K562 (cell line): ENCODE measurements around the gene KRT14. TPM values are rescaled to one million over a fixed set of nuclear protein-coding genes. Genes with fewer than 3 reads are reported as not detected.

Experiments used
- ATAC-seq: fragments of 200-7000 bp; cut with Tn5 transposase; 3 replicates; pipeline ENCODE4 v1.9.1; 2020; ENCODE audit warnings: moderate library complexity
- BruUV-seq: library from RNA; stranded (reverse); fragments of 400-500 nt; replicated peaks from 2 replicates; lab custom pipeline; 2021; lab: Mats Ljungman, UMichigan
- CTCF ChIA-PET: fragments of 300-600 bp; formaldehyde crosslinking; extraction: SDS; loops from one replicate; lab custom pipeline; 2021; ENCODE audit warnings: low intra/inter-chr PET ratio; lab: Yijun Ruan, JAX
- POLR2A ChIA-PET: fragments of 300-600, 350-650 bp; sonication (Branson Sonifier 250); formaldehyde crosslinking; extraction: SDS; loops from one replicate; lab custom pipeline; 2021; ENCODE audit warnings: antibody characterized with exemption, inconsistent platforms; lab: Yijun Ruan, JAX
- DNase-seq, 4 experiments: peaks; one replicate each; pipeline versions ENCODE4 v3.0.0 to v3.0.0-alpha.2; 2011 to 2018; ENCODE audit warnings: low spot score in 3 of 4, mixed read lengths in 3 of 4; ENCODE audit errors: extremely low read depth in 1 of 4
- FAIRE-seq: peaks from 2 replicates; lab custom pipeline; 2011; peaks lifted over from hg19 to GRCh38; lab: Jason Lieb, UNC
- H2AFZ ChIP-seq: 2 replicates; pipeline ENCODE4 v1.6.0; 2011; ENCODE audit warnings: low read depth, low read length, control low read depth, inconsistent platforms
- H3K27ac ChIP-seq: fragments of 200-600 bp; 3 replicates; pipeline ENCODE4 v1.8.0; 2011; ENCODE audit warnings: low read depth, mild to moderate bottlenecking, control low read depth, inconsistent platforms, low read length, moderate library complexity, mixed read lengths; ENCODE audit errors: extremely low read depth
- H3K27me3 ChIP-seq, 2 experiments: fragments of 300-600 bp in 1 of 2; 2 replicates in 1 of 2; 3 replicates in 1 of 2; pipeline versions ENCODE4 v1.6.0 to v1.8.0; 2011; ENCODE audit warnings: inconsistent platforms in 2 of 2, low read length in 2 of 2, mild to moderate bottlenecking in 1 of 2, mixed read lengths in 1 of 2, moderate library complexity in 1 of 2; ENCODE audit not compliant: control insufficient read depth in 2 of 2, insufficient read depth in 2 of 2
- H3K36me3 ChIP-seq: fragments of 300-600 bp; 3 replicates; pipeline ENCODE4 v1.8.0; 2011; ENCODE audit warnings: mild to moderate bottlenecking, low read length, inconsistent platforms; ENCODE audit not compliant: control insufficient read depth, insufficient read depth
- H3K4me1 ChIP-seq, 2 experiments: fragments of 200-600 bp in 1 of 2; replicated peaks in 1 of 2; 2 replicates in 1 of 2; 3 replicates in 1 of 2; pipeline versions ENCODE4 v1.5.1 to v1.8.0; 2011; ENCODE audit warnings: inconsistent platforms in 2 of 2, low read length in 2 of 2, mild to moderate bottlenecking in 1 of 2, mixed read lengths in 1 of 2, moderate library complexity in 1 of 2; ENCODE audit not compliant: control insufficient read depth in 2 of 2, insufficient read depth in 2 of 2
- H3K4me2 ChIP-seq: 2 replicates; pipeline ENCODE4 v1.6.1; 2011; ENCODE audit warnings: low read length, control low read depth, inconsistent platforms, mixed read lengths; ENCODE audit not compliant: insufficient read depth
- H3K4me3 ChIP-seq: fragments of 200-600 bp; sonication (generic), shearing (Covaris generic); 2 replicates; pipeline ENCODE4 v1.5.1; 2016; ENCODE audit warnings: control low read depth, inconsistent platforms
- H3K79me2 ChIP-seq: fragments of 200-600 bp; 3 replicates; pipeline ENCODE4 v1.8.0; 2011; ENCODE audit warnings: low read length, inconsistent platforms; ENCODE audit not compliant: control insufficient read depth, insufficient read depth
- H3K9ac ChIP-seq, 2 experiments: 2 replicates each; pipeline versions ENCODE4 v1.6.0 to v1.6.1; 2011; ENCODE audit warnings: low read depth in 2 of 2, low read length in 2 of 2, control low read depth in 1 of 2, inconsistent platforms in 1 of 2, mild to moderate bottlenecking in 1 of 2, mixed read lengths in 1 of 2; ENCODE audit not compliant: insufficient read depth in 1 of 2
- H3K9me1 ChIP-seq: one replicate; pipeline ENCODE4 v1.6.0; 2011; ENCODE audit warnings: inconsistent platforms, mild to moderate bottlenecking, low read length, moderate library complexity; ENCODE audit not compliant: control insufficient read depth, insufficient read depth
- H3K9me3 ChIP-seq: replicated peaks from 2 replicates; pipeline ENCODE4 v1.5.1; 2011; ENCODE audit warnings: low read depth, low read length, inconsistent platforms; ENCODE audit not compliant: control insufficient read depth, insufficient read depth
- H4K20me1 ChIP-seq: replicated peaks from 2 replicates; pipeline ENCODE4 v1.6.1; 2011; ENCODE audit warnings: low read length, inconsistent platforms, mixed read lengths; ENCODE audit not compliant: control insufficient read depth, insufficient read depth
- CCAR2 ChIP-seq: fragments of 200-400 bp; formaldehyde crosslinking; IDR thresholded peaks from 2 replicates; pipeline ENCODE4 v1.6.1; 2017; ENCODE audit warnings: mild to moderate bottlenecking, low read depth, low read length
- DMBX1 ChIP-seq: fragments of 250-450 bp; sonication (Bioruptor Pico); IDR thresholded peaks from 2 replicates; pipeline ENCODE4 v1.8.0; 2022; ENCODE audit warnings: inconsistent platforms, mild to moderate bottlenecking, moderate library complexity, borderline replicate concordance
- FOXM1 ChIP-seq, 2 experiments: fragments of 450-650 bp in 1 of 2; sonication (generic) in 1 of 2; formaldehyde crosslinking in 1 of 2; IDR thresholded peaks; 2 replicates each; pipeline versions ENCODE4 v1.6.1 to v1.9.0; 2017 to 2022; ENCODE audit warnings: low read depth in 2 of 2, mild to moderate bottlenecking in 2 of 2, missing genetic modification reagents in 1 of 2, moderate library complexity in 1 of 2
- GTF2F1 ChIP-seq: IDR thresholded peaks from 2 replicates; pipeline ENCODE4 v1.6.1; 2011; ENCODE audit warnings: low read depth, low read length, improper control_type of control experiment
- KAT2B ChIP-seq: IDR thresholded peaks from one replicate; pipeline ENCODE4 v1.6.1; 2012; ENCODE audit warnings: low read depth, mild to moderate bottlenecking, control low read depth, inconsistent platforms, low read length, moderate library complexity
- KHSRP ChIP-seq: fragments of 450-650 bp; IDR thresholded peaks from 2 replicates; pipeline ENCODE4 v1.6.1; 2017
- NR1H2 ChIP-seq: sonication (generic); formaldehyde crosslinking; IDR thresholded peaks from 2 replicates; pipeline ENCODE4 v1.4.0; 2020; ENCODE audit warnings: mild to moderate bottlenecking, missing genetic modification reagents
- RFX1 ChIP-seq: fragments of 450-650 bp; IDR thresholded peaks from 2 replicates; pipeline ENCODE4 v1.6.1; 2016; ENCODE audit warnings: mild to moderate bottlenecking, moderate library complexity
- ZNF408 ChIP-seq: fragments of 250-450 bp; sonication (Bioruptor Pico); IDR thresholded peaks from 2 replicates; pipeline ENCODE4 v1.4.0; 2020; ENCODE audit warnings: low read depth, mild to moderate bottlenecking, moderate library complexity
- WGBS: fragments of 100-300 bp; shearing (Covaris generic); methylation state at CpG from one replicate; pipeline ENCODE4 v1.1.6; 2016; ENCODE audit warnings: low coverage, mixed read lengths; ENCODE audit not compliant: insufficient coverage; ENCODE audit errors: missing lambda C conversion rate; 5-methylcytosine and 5-hydroxymethylcytosine counted together
- in situ Hi-C: fragments of 300-500 bp; cut with MboI; formaldehyde crosslinking; loops from 4 replicates; pipeline ENCODE4 v1.15.0; 2018; ENCODE audit warnings: inconsistent platforms, mixed read lengths
- intact Hi-C: fragments of 100-400 bp; cut with micrococcal nuclease; formaldehyde crosslinking; loops from 2 replicates; pipeline ENCODE4 v1.14.2; 2022
- polyA plus RNA-seq, 8 experiments: library from polyadenylated mRNA; depleted of rRNA in 4 of 8; stranded (reverse) in 5 of 8; unstranded in 3 of 8; fragments of >200 nt; fragmentation: Nextera tagmentation in 2 of 8; fragmentation: Illumina TruSeq in 1 of 8; extraction: Ambion mirVana in 2 of 8; extraction: Trizol in 1 of 8; gene quantifications; 2 replicates each; pipeline versions ENCODE4 v1.2.1 to v1.2.3, GENCODE V29; 2011 to 2014; ENCODE audit warnings: inconsistent platforms in 1 of 8, missing spikeins in 1 of 8
- total RNA-seq, 7 experiments: library from RNA; depleted of rRNA in 6 of 7; stranded (reverse); fragments of >200 nt in 6 of 7; fragmentation: Illumina TruSeq in 2 of 7; extraction: Trizol in 2 of 7; gene quantifications; 2 replicates each; pipeline versions ENCODE4 v1.2.1 to v1.2.3, GENCODE V29; 2011 to 2021; ENCODE audit warnings: low replicate concordance in 1 of 7

KRT14 gene
- total and polyA plus RNA-seq, 9 of the 15 experiments (the other 6 are each of a cell fraction or from before 2014, with no cell fraction given) = 0.22 TPM; not detected in 8

GRCh38 chr17:41552455-41552854 is 34.2 kb downstream of the KRT14 start:
- no peak for ATAC-seq
- POLR2A ChIA-PET = interaction anchor here (0.6 to 1.0 kb wide), 3 partner anchors 8 to 572 kb away, joined by 3 to 4 read pairs (median 3); no protein-coding TSS in a partner anchor
- in situ Hi-C loops = loop anchor here (5.0 kb wide), 1 partner anchor 90 kb away; no protein-coding TSS in a partner anchor
- Histone ChIP-seq H3K4me2 (no peak overlapping the region), H4K20me1 (no peaks in the 10 kb centered on the region), H2AFZ (no peak overlapping the region), H3K36me3 (no peaks in the 10 kb centered on the region), H3K9ac (no peak overlapping the region), H3K9me3 (no peaks in the 10 kb centered on the region), H3K79me2 (no peaks in the 10 kb centered on the region), H3K4me3 (no peak overlapping the region), H3K4me1 (peaks cover 25 to 28% of the 10 kb centered on the region in 2 experiments; a peak in 4 of 5 replicates), H3K27ac (no peak overlapping the region), H3K9me1 (no peaks in the 10 kb centered on the region), H3K27me3 (peaks cover 13 to 25% of the 10 kb centered on the region in 2 experiments)
- FAIRE-seq = no peak
- TF ChIP-seq RFX1 = no peak
- TF ChIP-seq KAT2B = no peak
- TF ChIP-seq FOXM1 (IDR thresholded peaks at IDR 0.05; ENCODE audit: low read depth) = no peak
- TF ChIP-seq FOXM1 (CRISPR knock-in tag; IDR thresholded peaks at IDR 0.05; ENCODE audit: low read depth) = no peak
- TF ChIP-seq NR1H2 = no peak
- TF ChIP-seq GTF2F1 = no peak
- no peak for TF ChIP-seq ZNF408 (CRISPR knock-in tag)
- no peak for TF ChIP-seq KHSRP
- no peak for TF ChIP-seq CCAR2
- TF ChIP-seq DMBX1 = no peak
- intact Hi-C loops = no loop called here
- WGBS = 26% methylated on average over 5 of the region's 5 CpGs
- CTCF ChIA-PET = interaction anchor here (5.3 kb wide), 1 partner anchor 111 kb away, joined by 135 read pairs; no protein-coding TSS in a partner anchor
- DNase-seq = no peak
- no TSS peak for BruUV-seq
